ENCODE results near the gene USP13.

DNA sequence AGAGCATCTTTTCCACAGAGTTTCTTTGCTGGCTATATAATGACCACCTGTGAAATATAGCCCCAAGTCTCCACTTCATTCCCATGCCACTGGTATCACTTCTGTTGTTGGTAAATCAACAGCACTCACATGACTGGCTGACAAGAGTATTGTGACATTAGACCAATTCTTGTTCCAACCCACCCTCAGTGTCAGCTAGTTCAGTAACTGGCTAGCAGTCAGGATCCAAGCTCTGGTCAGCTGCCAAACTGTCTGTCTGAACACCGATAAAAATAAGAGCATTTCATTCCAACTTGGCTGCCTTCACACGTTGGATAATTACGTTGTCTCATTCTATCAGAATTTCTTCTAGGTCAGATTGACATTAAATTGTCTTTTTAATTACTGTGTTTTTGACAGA, 166.5 kb downstream of the USP13 start:
- no peak for TF ChIP-seq EZH2 (IDR thresholded peaks at IDR 0.05; ENCODE audit: insufficient read depth, poor library complexity, severe bottlenecking)
- TF ChIP-seq EZH2phosphoT487 (IDR thresholded peaks at IDR 0.05; ENCODE audit: insufficient read depth, low read depth): no peak

Measured in GM23248 (cell line).